NCI-H510A treated with DMSO at 0.1 percent for 48 hours (cell line): Measurements from ENCODE around the gene UNC13A.

ENCODE experiments used
- DNase-seq: peaks from one replicate; lab custom pipeline; 2025; lab: John Stamatoyannopoulos, UW

Gene UNC13A

GRCh38 chr19:17626456-17627015, 61.6 kb downstream of the UNC13A start:
- DNase-seq, result no peak

GRCh38 chr19:17625980-17626379, 62.2 kb downstream of the UNC13A start:
- DNase-seq, result no peak

- no peak for DNase-seq
Observed at GRCh38 chr19:17625043-17625442, 63.1 kb downstream of the UNC13A start.

GRCh38 chr19:17624314-17624991, 63.7 kb downstream of the UNC13A start:
- DNase-seq, result no peak

GRCh38 chr19:17623224-17623935, 64.8 kb downstream of the UNC13A start:
- no peak for DNase-seq

- no peak for DNase-seq
Observed at GRCh38 chr19:17620696-17621095, 67.5 kb downstream of the UNC13A start.

- DNase-seq, result no peak
Observed at GRCh38 chr19:17618936-17619335, 69.2 kb downstream of the UNC13A start.

GRCh38 chr19:17618281-17618903, 69.8 kb downstream of the UNC13A start:
- DNase-seq, result no peak

GRCh38 chr19:17617807-17618192, 70.4 kb downstream of the UNC13A start:
- DNase-seq, result no peak

GRCh38 chr19:17616961-17617806, 71.0 kb downstream of the UNC13A start:
- no peak for DNase-seq

GRCh38 chr19:17616686-17616960, 71.5 kb downstream of the UNC13A start:
- DNase-seq, result no peak

- no peak for DNase-seq
Observed at GRCh38 chr19:17615889-17616685, 72.1 kb downstream of the UNC13A start.

GRCh38 chr19:17614476-17614875, 73.7 kb downstream of the UNC13A start:
- no peak for DNase-seq

GRCh38 chr19:17611462-17612244, 76.5 kb downstream of the UNC13A start:
- DNase-seq, result no peak

GRCh38 chr19:17610384-17610783, 77.8 kb downstream of the UNC13A start:
- DNase-seq, result no peak

- no peak for DNase-seq
Observed at GRCh38 chr19:17607936-17608335, 80.2 kb downstream of the UNC13A start.

- no peak for DNase-seq
Observed at GRCh38 chr19:17606590-17607185, 81.5 kb downstream of the UNC13A start.

GRCh38 chr19:17605761-17606589, 82.2 kb downstream of the UNC13A start:
- no peak for DNase-seq

- no peak for DNase-seq
Observed at GRCh38 chr19:17605117-17605516, 83.0 kb downstream of the UNC13A start.
